DOHH2 (cell line): ENCODE data around the gene TAS2R13.

Experiments used
- EZH2phosphoT487 ChIP-seq: fragments of 200-600 bp; sonication (generic); IDR thresholded peaks from 2 replicates; pipeline ENCODE4 v1.6.1; 2017; ENCODE audit warnings: borderline replicate concordance, mild to moderate bottlenecking, antibody characterized with exemption, low read length, moderate library complexity, mixed read lengths
- TF ChIP-seq, protein P1 (sequence below): fragments of 200-600 bp; sonication (generic); IDR thresholded peaks from one replicate; pipeline ENCODE4 v1.5.1; 2014; ENCODE audit warnings: antibody characterized with exemption, mild to moderate bottlenecking, low read depth, low read length; ENCODE audit not compliant: poor library complexity, severe bottlenecking

DNA sequence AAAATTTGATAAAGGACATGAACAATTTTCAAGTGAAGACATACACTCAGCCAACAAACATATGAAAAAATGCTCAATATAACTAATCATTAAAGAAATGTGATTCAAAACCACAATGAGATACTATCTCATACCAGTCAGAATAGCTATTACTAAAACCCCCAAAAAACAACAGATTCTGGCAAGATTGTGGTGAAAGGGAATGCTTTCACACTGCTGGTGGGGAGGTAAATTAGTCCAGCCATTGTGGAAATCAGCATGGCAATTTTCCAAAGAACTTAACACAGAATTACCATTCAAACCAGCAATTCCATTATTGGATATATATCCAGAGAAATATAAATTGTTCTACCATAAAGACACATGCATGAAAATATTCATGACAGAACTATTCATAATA lies 48.4 kb upstream of the TAS2R13 start:
- TF ChIP-seq, protein P1, sequence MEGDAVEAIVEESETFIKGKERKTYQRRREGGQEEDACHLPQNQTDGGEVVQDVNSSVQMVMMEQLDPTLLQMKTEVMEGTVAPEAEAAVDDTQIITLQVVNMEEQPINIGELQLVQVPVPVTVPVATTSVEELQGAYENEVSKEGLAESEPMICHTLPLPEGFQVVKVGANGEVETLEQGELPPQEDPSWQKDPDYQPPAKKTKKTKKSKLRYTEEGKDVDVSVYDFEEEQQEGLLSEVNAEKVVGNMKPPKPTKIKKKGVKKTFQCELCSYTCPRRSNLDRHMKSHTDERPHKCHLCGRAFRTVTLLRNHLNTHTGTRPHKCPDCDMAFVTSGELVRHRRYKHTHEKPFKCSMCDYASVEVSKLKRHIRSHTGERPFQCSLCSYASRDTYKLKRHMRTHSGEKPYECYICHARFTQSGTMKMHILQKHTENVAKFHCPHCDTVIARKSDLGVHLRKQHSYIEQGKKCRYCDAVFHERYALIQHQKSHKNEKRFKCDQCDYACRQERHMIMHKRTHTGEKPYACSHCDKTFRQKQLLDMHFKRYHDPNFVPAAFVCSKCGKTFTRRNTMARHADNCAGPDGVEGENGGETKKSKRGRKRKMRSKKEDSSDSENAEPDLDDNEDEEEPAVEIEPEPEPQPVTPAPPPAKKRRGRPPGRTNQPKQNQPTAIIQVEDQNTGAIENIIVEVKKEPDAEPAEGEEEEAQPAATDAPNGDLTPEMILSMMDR = no peak
- no peak for TF ChIP-seq EZH2phosphoT487
